Measurements from ENCODE around the gene TDRD1.

- TF ChIP-seq CTCF (IDR thresholded peaks at IDR 0.05) (no peak), POLR2A (IDR thresholded peaks at IDR 0.05) (no peak), POLR2AphosphoS5 (IDR thresholded peaks at IDR 0.05) (no peak)
Observed at GRCh38 chr10:114233482-114233881, 54.3 kb downstream of the TDRD1 start.

Data from stomach (tissue), 4 donors.